ENCODE data around the gene SYNDIG1.

The SYNDIG1 gene

GRCh38 chr20:24676353-24676977 is 207.0 kb downstream of the SYNDIG1 start:
- no peak overlapping the region for H3K4me3 ChIP-seq (replicated peaks; ENCODE audit: low read depth, low read length)
- DNase-seq (ENCODE audit: low read depth) = no peak
- no peak for TF ChIP-seq CTCF (IDR thresholded peaks at IDR 0.05; ENCODE audit: low read length, missing control alignments)

GRCh38 chr20:24676978-24677370 is 207.5 kb downstream of the SYNDIG1 start:
- no peak for DNase-seq (ENCODE audit: low read depth)
- no peak for TF ChIP-seq CTCF (IDR thresholded peaks at IDR 0.05; ENCODE audit: low read length, missing control alignments)
- no peak overlapping the region for H3K4me3 ChIP-seq (replicated peaks; ENCODE audit: low read depth, low read length)

GRCh38 chr20:24677626-24678315 is 208.3 kb downstream of the SYNDIG1 start:
- no peak for TF ChIP-seq CTCF (IDR thresholded peaks at IDR 0.05; ENCODE audit: low read length, missing control alignments)
- no peak for DNase-seq (ENCODE audit: low read depth)
- no peak overlapping the region for H3K4me3 ChIP-seq (replicated peaks; ENCODE audit: low read depth, low read length)

GRCh38 chr20:24678351-24679106 is 209.1 kb downstream of the SYNDIG1 start:
- TF ChIP-seq CTCF (IDR thresholded peaks at IDR 0.05; ENCODE audit: low read length, missing control alignments) = no peak
- no peak overlapping the region for H3K4me3 ChIP-seq (replicated peaks; ENCODE audit: low read depth, low read length)
- no peak for DNase-seq (ENCODE audit: low read depth)

- no peak for TF ChIP-seq CTCF (IDR thresholded peaks at IDR 0.05; ENCODE audit: low read length, missing control alignments)
- H3K4me3 ChIP-seq (replicated peaks; ENCODE audit: low read depth, low read length) = no peak overlapping the region
- no peak for DNase-seq (ENCODE audit: low read depth)
Observed at GRCh38 chr20:24679448-24680047, 210.1 kb downstream of the SYNDIG1 start.

GRCh38 chr20:24681634-24682495 is 212.4 kb downstream of the SYNDIG1 start:
- DNase-seq (ENCODE audit: low read depth) = no peak
- H3K4me3 ChIP-seq (replicated peaks; ENCODE audit: low read depth, low read length) = no peak overlapping the region
- no peak for TF ChIP-seq CTCF (IDR thresholded peaks at IDR 0.05; ENCODE audit: low read length, missing control alignments)
